HCT116 (cell line): Measurements from ENCODE around the gene RTL1. TPM values are rescaled to one million over a fixed set of nuclear protein-coding genes. Genes with fewer than 3 reads are reported as not detected.

ENCODE experiments used
- ATAC-seq: fragments of 200-7000 bp; cut with Tn5 transposase; 2 replicates; pipeline ENCODE4 v1.9.1; 2020; ENCODE audit warnings: mild to moderate bottlenecking, moderate library complexity
- BruUV-seq: library from RNA; stranded (reverse); fragments of 400-500 nt; replicated peaks from 2 replicates; lab custom pipeline; 2021; lab: Mats Ljungman, UMichigan
- CTCF ChIA-PET: fragments of 300-600 bp; sonication (Branson Sonifier 250); formaldehyde crosslinking; loops from one replicate; lab custom pipeline; 2021; ENCODE audit warnings: antibody characterized with exemption; lab: Charles Lee
- POLR2A ChIA-PET: fragments of 300-600, 350-600 bp; sonication (Branson Sonifier 250); formaldehyde crosslinking; loops from one replicate; lab custom pipeline; 2021; ENCODE audit warnings: antibody characterized with exemption; lab: Charles Lee
- RAD21 ChIA-PET, 2 experiments: fragments of 300-600 bp; sonication (Branson Sonifier 250); formaldehyde crosslinking; loops; one replicate each; lab custom pipeline; 2023; ENCODE audit warnings: low total read pairs in 2 of 2; ENCODE audit not compliant: uncharacterized antibody in 2 of 2, unreplicated experiment in 2 of 2, low non-redundant PET in 1 of 2; lab: Charles Lee
- DNase-seq: peaks from one replicate; pipeline ENCODE4 v3.0.0-alpha.2; 2010; ENCODE audit warnings: low read depth, low spot score
- H2AFZ ChIP-seq: fragments of 200-600 bp; shearing (Covaris generic), sonication (generic); 2 replicates; pipeline ENCODE4 v1.6.1; 2017; ENCODE audit warnings: low read depth, mixed run types, mixed read lengths, antibody characterized with exemption, low read length; ENCODE audit not compliant: poor library complexity, severe bottlenecking
- H3K27ac ChIP-seq: 2 replicates; pipeline ENCODE4 v1.5.1; 2012; ENCODE audit warnings: low read depth, low read length
- H3K27me3 ChIP-seq: fragments of 200-600 bp; sonication (generic); 2 replicates; pipeline ENCODE4 v1.6.1; 2016; ENCODE audit warnings: mixed run types, low read length, mixed read lengths; ENCODE audit not compliant: insufficient read depth
- H3K36me3 ChIP-seq, 2 experiments: fragments of 200-500 bp in 1 of 2; fragments of 200-600 bp in 1 of 2; sonication (Bioruptor generic) in 1 of 2; sonication (generic) in 1 of 2; 2 replicates each; pipeline versions ENCODE4 v1.5.1 to v1.6.1; 2014 to 2016; ENCODE audit warnings: low read length in 2 of 2, inconsistent platforms in 1 of 2, mixed read lengths in 1 of 2, mixed run types in 1 of 2; ENCODE audit not compliant: insufficient read depth in 2 of 2, control insufficient read depth in 1 of 2
- H3K4me1 ChIP-seq, 2 experiments: fragments of 200-600 bp in 1 of 2; sonication (generic) in 1 of 2; 2 replicates each; pipeline versions ENCODE4 v1.5.1 to v1.6.1; 2012 to 2017; ENCODE audit warnings: low read length in 2 of 2, inconsistent platforms in 1 of 2, mild to moderate bottlenecking in 1 of 2, mixed read lengths in 1 of 2, mixed run types in 1 of 2, moderate library complexity in 1 of 2; ENCODE audit not compliant: insufficient read depth in 2 of 2, control insufficient read depth in 1 of 2
- H3K4me2 ChIP-seq: fragments of 200-600 bp; sonication (generic); 2 replicates; pipeline ENCODE4 v1.6.1; 2017; ENCODE audit warnings: mixed run types, low read length, mixed read lengths
- H3K4me3 ChIP-seq, 2 experiments: fragments of 200-600 bp in 1 of 2; sonication (generic) in 1 of 2; replicated peaks in 1 of 2; 2 replicates each; pipeline ENCODE4 v1.5.1; 2011 to 2016; ENCODE audit warnings: low read length in 2 of 2, control low read depth in 1 of 2, low read depth in 1 of 2, mild to moderate bottlenecking in 1 of 2, mixed read lengths in 1 of 2, mixed run types in 1 of 2
- H3K79me2 ChIP-seq: fragments of 200-600 bp; sonication (generic); 2 replicates; pipeline ENCODE4 v1.6.1; 2017; ENCODE audit warnings: mild to moderate bottlenecking, mixed run types, low read length, moderate library complexity, mixed read lengths; ENCODE audit not compliant: insufficient read depth
- H3K9ac ChIP-seq: fragments of 200-600 bp; sonication (generic); 2 replicates; pipeline ENCODE4 v1.6.1; 2016; ENCODE audit warnings: low read length, mixed read lengths
- H3K9me2 ChIP-seq: fragments of 200-600 bp; sonication (generic), shearing (Covaris generic); 2 replicates; pipeline ENCODE4 v1.6.1; 2017; ENCODE audit warnings: mixed run types, mild to moderate bottlenecking, moderate library complexity; ENCODE audit not compliant: insufficient read depth
- H3K9me3 ChIP-seq, 2 experiments: fragments of 200-500 bp in 1 of 2; fragments of 200-600 bp in 1 of 2; sonication (Bioruptor generic) in 1 of 2; sonication (generic) in 1 of 2; 2 replicates each; pipeline ENCODE4 v1.6.1; 2014 to 2017; ENCODE audit warnings: low read length in 2 of 2, mixed read lengths in 2 of 2, inconsistent platforms in 1 of 2, low read depth in 1 of 2, mild to moderate bottlenecking in 1 of 2, mixed run types in 1 of 2, moderate library complexity in 1 of 2; ENCODE audit not compliant: control insufficient read depth in 1 of 2, insufficient read depth in 1 of 2
- H4K20me1 ChIP-seq: fragments of 200-600 bp; sonication (generic), shearing (Covaris generic); 2 replicates; pipeline ENCODE4 v1.6.1; 2017; ENCODE audit warnings: mixed run types, mild to moderate bottlenecking, moderate library complexity; ENCODE audit not compliant: insufficient read depth
- CBX3 ChIP-seq: IDR thresholded peaks from 2 replicates; pipeline ENCODE4 v1.6.1; 2012; ENCODE audit warnings: low read depth
- CEBPB ChIP-seq: IDR thresholded peaks from 2 replicates; pipeline ENCODE4 v1.6.1; 2012; ENCODE audit warnings: low read depth
- EGR1 ChIP-seq: IDR thresholded peaks from 2 replicates; pipeline ENCODE4 v1.6.1; 2012; ENCODE audit warnings: low read depth
- ELF1 ChIP-seq: IDR thresholded peaks from 2 replicates; pipeline ENCODE4 v1.6.1; 2012; ENCODE audit warnings: low read depth, borderline replicate concordance
- EZH2 ChIP-seq: fragments of 200-600 bp; sonication (generic); IDR thresholded peaks from 2 replicates; pipeline ENCODE4 v1.6.1; 2017; ENCODE audit warnings: antibody characterized with exemption, mixed run types
- FOSL1 ChIP-seq: IDR thresholded peaks from 2 replicates; pipeline ENCODE4 v1.6.1; 2012; ENCODE audit warnings: low read depth
- POLR2A ChIP-seq: IDR thresholded peaks from 2 replicates; pipeline ENCODE4 v1.7.0; 2011; ENCODE audit warnings: borderline replicate concordance; ENCODE audit not compliant: insufficient read depth, insufficient read length; ENCODE audit errors: extremely low read depth
- SIN3A ChIP-seq: IDR thresholded peaks from 2 replicates; pipeline ENCODE4 v1.6.1; 2012; ENCODE audit warnings: low read depth
- SRF ChIP-seq: IDR thresholded peaks from 2 replicates; pipeline ENCODE4 v1.6.1; 2012; ENCODE audit warnings: low read depth
- YY1 ChIP-seq: IDR thresholded peaks from 2 replicates; pipeline ENCODE4 v1.6.1; 2011; ENCODE audit warnings: low read length, low read depth, moderate library complexity, mild to moderate bottlenecking; ENCODE audit not compliant: insufficient replicate concordance; ENCODE audit errors: extremely low read depth
- ZFX ChIP-seq: fragments of 450-650 bp; IDR thresholded peaks from 2 replicates; pipeline ENCODE4 v1.6.1; 2017
- ZNF274 ChIP-seq: fragments of 200-500 bp; sonication (Bioruptor generic); IDR thresholded peaks from 2 replicates; pipeline ENCODE4 v1.6.1; 2014; ENCODE audit warnings: mild to moderate bottlenecking, low read depth, low read length, inconsistent platforms
- intact Hi-C: fragments of 100-400 bp; cut with micrococcal nuclease; formaldehyde crosslinking; loops from 2 replicates; pipeline ENCODE4 v1.10.0; 2022
- total RNA-seq: library from RNA; stranded (reverse); gene quantifications from one replicate; pipeline ENCODE4 v1.2.1, GENCODE V29; 2021; ENCODE audit not compliant: unreplicated experiment
- TF ChIP-seq, protein P1 (sequence below): IDR thresholded peaks from 2 replicates; pipeline ENCODE4 v1.6.1; 2011; ENCODE audit warnings: mild to moderate bottlenecking, low read length, moderate library complexity; ENCODE audit not compliant: insufficient replicate concordance; ENCODE audit errors: extremely low read depth
- TF ChIP-seq, protein P2 (sequence below): IDR thresholded peaks from 2 replicates; pipeline ENCODE4 v1.6.1; 2012

RTL1 gene
- total RNA-seq, 1 experiment from 2014 or later = not detected

DNA sequence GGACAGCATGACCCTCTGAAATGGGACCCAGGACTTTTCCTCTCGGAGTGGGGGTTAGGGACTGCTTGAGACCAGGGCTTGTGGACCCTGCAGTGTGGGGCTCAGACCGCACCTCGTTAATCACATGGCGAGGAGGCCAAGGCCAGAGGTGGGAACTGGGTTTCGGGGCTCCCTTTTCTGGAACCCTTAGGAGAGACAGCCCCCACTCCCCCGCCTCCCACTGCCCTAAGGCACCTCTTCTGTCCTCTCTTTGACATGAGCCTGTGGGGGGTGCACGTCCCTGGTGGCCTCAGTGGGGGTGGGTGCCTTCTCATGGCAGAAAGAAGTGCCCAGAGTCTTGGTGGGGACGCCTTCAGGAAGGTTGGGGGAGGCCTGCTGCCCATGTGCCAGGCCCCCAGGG lies 24.3 kb downstream of the RTL1 start:
- no peaks in the 10 kb centered on the region for H3K79me2 ChIP-seq
- RAD21 ChIA-PET = no interaction called here
- ATAC-seq (no peak), DNase-seq (no peak)
- H3K36me3 ChIP-seq = no peaks in the 10 kb centered on the region
- no peaks in the 10 kb centered on the region for H4K20me1 ChIP-seq
- no peaks in the 10 kb centered on the region for H3K4me1 ChIP-seq
- H3K9me3 ChIP-seq = no peaks in the 10 kb centered on the region
- POLR2A ChIA-PET = no interaction called here
- BruUV-seq = no TSS peak
- H3K9me2 ChIP-seq = no peaks in the 10 kb centered on the region
- CTCF ChIA-PET = no interaction called here
- no peak overlapping the region for H3K27ac ChIP-seq
- no peak overlapping the region for H2AFZ ChIP-seq
- no peak overlapping the region for H3K9ac ChIP-seq
- no peak overlapping the region for H3K4me3 ChIP-seq
- no peak for TF ChIP-seq CEBPB
- no peak for TF ChIP-seq EZH2
- no peak for TF ChIP-seq EGR1
- no peak for TF ChIP-seq SIN3A
- TF ChIP-seq, protein P1, sequence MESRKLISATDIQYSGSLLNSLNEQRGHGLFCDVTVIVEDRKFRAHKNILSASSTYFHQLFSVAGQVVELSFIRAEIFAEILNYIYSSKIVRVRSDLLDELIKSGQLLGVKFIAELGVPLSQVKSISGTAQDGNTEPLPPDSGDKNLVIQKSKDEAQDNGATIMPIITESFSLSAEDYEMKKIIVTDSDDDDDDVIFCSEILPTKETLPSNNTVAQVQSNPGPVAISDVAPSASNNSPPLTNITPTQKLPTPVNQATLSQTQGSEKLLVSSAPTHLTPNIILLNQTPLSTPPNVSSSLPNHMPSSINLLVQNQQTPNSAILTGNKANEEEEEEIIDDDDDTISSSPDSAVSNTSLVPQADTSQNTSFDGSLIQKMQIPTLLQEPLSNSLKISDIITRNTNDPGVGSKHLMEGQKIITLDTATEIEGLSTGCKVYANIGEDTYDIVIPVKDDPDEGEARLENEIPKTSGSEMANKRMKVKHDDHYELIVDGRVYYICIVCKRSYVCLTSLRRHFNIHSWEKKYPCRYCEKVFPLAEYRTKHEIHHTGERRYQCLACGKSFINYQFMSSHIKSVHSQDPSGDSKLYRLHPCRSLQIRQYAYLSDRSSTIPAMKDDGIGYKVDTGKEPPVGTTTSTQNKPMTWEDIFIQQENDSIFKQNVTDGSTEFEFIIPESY = no peak
- TF ChIP-seq SRF = no peak
- no peak for TF ChIP-seq POLR2A
- TF ChIP-seq, protein P2, sequence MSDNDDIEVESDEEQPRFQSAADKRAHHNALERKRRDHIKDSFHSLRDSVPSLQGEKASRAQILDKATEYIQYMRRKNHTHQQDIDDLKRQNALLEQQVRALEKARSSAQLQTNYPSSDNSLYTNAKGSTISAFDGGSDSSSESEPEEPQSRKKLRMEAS = no peak
- TF ChIP-seq YY1 = no peak
- TF ChIP-seq ZFX = no peak
- no peak for TF ChIP-seq ZNF274
- TF ChIP-seq CBX3 = no peak
- no peak for TF ChIP-seq FOSL1
- no peak for TF ChIP-seq ELF1
- H3K27me3 ChIP-seq = no peaks in the 10 kb centered on the region
- intact Hi-C loops = no loop called here
- H3K4me2 ChIP-seq = no peak overlapping the region
